Measurements from ENCODE around the gene SLC6A3.
"Not testable (repeated sequence)": the region's sequence is repeated elsewhere in the genome, so short reads cannot be mapped to it uniquely, and the experiment has no call there.

The SLC6A3 gene

DNA sequence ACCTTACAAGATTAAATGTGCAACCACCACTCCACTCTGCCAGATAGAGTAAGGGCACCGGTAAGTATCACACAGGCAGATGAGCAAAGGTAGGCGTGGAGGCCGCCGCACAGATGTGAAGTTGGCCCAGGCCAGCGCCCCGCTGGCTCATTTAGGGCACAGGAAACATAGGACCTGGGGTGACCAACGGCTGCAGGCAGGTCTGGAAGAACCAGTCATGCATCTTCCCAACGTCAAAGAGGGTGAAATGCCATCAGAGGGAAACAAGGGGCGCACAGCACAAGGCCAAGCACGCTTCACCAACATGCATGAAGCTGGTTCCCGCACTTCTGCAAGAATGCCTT is 31.7 kb upstream of the SLC6A3 start:
- DNase-seq = no peak

- DNase-seq = no peak
These were observed 31.1 kb upstream of the SLC6A3 start for GRCh38 chr5:1476181-1476966.

- DNase-seq = not testable (repeated sequence)
These were observed 30.3 kb upstream of the SLC6A3 start for GRCh38 chr5:1475544-1475900.

DNA sequence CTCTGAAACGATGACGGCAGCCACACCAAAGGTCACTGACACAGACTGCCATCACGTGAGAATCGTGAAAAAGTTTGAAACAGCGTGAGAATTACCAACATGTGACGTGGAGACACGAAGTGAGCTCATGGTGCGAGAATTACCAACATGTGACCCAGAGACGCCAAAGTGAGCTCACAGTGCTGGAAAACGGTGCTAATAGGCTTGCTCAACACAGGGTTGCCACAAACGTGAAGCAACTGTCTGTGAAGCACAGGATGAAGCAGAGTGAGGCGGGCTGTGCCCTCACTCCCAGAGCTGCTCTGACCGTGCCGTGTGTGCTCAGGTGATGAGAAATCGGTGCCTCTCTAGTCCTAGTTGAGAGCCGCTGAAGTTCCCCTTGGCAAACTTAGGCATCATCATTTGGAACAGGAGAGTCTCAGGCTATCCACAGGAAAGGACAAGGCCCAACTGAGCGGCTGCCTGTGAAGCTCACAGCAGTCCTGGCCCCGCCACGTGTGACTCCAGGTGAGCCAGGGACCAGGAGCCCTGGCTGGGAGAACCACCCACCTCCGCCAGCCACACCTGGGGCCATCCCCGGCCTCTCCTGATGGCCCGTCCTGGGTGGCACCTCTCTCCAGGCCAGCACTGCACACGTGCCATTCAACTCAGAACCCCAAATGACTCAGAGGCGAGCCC is 29.8 kb upstream of the SLC6A3 start:
- no peak for DNase-seq

- DNase-seq = no peak
These were observed 29.1 kb upstream of the SLC6A3 start for GRCh38 chr5:1474183-1474839.

- no peak for DNase-seq
These were observed 28.5 kb upstream of the SLC6A3 start for GRCh38 chr5:1473746-1474145.

- no peak for DNase-seq
These were observed 27.9 kb upstream of the SLC6A3 start for GRCh38 chr5:1472964-1473628.

DNA sequence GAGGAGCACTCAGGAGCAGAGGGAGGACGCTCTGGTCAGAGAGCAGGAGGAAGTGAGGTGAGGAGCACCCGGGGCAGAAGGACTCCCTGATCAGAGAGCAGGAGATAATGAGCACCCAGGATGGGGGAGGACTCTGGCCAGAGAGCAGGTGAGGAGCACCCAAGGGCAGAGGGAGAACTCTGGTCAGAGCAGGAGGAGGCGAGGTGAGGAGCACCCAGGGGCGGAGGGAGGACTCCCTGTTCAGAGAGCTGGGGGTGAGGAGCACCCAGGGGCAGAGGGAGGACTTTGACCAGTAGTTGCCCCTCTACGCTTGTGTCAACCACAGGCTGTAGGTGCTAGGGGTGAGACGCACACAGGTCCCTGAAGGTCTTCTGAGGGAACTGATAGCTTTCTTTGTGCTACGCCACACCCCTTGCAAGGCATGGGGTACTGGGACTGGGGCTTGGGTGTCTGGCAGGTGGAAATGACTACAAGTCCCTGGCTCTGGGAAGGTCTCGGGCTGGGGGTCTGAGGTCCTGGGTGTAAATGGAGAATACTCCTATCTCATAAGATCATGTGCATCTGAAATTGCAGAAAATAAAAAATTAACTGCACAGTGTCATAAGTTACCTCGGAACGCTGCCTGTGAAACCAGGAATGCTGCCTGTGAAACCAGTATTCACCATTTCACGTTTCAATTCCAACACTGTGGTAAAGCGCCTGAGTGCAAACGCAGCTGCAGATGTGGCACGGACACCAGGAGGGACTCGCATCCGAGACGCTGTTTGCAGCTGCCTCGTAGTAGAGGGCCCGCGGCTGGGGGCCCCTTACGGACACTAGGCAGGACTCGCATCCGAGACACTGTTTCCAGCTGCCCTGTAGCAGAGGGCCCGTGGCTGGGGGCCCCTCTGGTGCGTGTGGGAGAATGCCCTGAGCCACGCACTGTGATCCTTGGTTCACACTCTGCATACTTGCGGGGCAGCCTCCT is 27.0 kb upstream of the SLC6A3 start:
- no peak for DNase-seq

GRCh38 chr5:1471240-1471853 is 26.1 kb upstream of the SLC6A3 start:
- no peak for DNase-seq

GRCh38 chr5:1470762-1471211 is 25.5 kb upstream of the SLC6A3 start:
- DNase-seq = no peak

- no peak for DNase-seq
These were observed 23.6 kb upstream of the SLC6A3 start for GRCh38 chr5:1468629-1469527.

GRCh38 chr5:1468247-1468612 is 23.0 kb upstream of the SLC6A3 start:
- no peak for DNase-seq

DNA sequence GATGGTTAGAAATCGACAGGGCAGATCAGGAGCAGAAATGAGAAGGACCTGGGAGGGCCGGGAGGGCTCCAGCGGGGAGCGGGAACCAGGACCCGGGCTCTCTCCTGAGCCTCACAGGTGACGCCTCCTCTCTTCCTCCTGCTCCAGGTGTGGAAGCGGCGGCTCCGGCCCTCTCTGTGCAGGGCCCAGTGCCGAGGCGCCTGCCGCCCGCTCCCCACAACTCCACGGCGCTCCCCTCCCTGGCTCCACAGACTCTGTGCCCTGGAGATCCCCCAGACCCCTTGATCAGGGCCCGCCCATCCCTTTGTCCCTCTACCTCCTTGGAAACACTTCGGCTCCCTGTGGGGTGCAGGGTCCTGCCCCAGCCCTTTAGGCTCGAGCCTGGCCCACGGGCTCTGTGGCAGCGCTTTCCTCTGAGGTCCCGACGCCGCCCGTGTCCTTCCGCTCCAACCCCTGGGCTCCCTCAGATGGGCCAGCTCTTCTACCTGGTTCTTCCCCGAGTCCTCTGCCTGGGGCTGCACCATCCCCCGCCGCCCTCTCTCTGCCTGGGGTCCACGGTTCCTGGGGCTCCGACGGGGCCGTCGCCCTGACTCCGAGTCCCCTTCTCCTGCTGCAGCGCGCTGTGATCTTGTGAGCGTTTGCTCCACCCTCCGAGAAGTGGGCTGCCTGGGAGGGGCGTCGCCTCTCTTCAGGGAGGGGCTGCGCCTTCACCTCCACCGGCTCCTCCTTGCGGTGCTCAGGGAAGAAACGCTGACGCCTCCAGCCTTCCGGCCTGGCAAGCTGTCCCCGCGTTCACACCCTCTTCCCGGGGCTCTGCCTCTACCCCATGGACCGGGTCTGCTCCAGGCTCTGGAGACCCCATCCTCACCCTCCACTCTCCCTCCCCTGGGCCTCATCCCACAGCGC is 22.4 kb upstream of the SLC6A3 start:
- DNase-seq = no peak

DNA sequence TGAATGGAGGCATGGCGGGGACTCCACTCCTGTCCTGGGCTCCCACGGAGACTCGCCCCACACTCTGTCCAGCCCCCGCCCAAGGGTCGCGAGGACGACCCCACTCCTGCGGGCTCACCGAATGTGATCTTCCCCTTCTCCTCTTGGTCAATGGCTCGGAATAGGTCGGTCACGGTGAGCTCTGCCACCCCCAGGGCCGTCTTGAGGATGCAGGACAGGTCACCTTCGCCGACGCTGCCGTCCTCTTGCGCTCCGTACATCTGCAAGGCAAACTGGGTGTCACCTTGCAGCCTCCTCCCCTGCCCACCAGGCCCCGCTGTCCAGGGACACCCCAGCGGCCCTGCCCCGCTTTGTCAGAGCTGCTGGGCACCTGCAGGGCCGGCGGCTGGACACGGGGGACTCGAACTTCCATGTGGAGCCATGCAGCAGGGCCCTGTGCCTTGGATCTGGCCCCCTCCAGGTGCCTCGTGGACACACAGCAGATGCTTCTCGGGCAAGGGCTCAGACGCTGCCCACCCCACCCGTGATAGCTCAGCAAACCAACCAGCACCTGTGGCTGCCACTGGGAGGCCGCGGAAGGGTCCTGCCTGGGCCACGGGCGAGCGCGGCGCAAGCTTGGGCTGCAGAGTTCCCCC is 21.5 kb upstream of the SLC6A3 start:
- no peak for DNase-seq

- no peak for DNase-seq
These were observed 20.8 kb upstream of the SLC6A3 start for GRCh38 chr5:1465966-1466471.

GRCh38 chr5:1465117-1465516 is 19.9 kb upstream of the SLC6A3 start:
- DNase-seq = no peak

GRCh38 chr5:1464511-1464910 is 19.3 kb upstream of the SLC6A3 start:
- DNase-seq = no peak

DNA sequence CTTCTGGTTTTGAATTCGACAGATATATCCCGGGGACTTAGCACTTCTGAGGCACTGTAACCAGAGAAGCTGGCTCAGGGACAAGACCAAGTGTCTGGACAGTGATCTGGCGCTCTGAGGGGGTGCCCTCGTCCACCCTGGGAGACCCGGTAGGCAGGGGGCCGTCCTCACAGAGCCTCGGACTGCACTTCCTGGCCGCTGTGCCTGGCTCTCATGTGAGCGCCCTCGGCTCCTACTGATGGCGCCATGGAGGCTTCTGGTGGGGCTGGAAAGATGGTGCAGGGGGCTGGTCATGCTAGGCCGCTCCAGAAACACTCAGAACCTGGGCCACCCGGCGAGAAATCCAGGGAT is 18.8 kb upstream of the SLC6A3 start:
- no peak for DNase-seq
